ENCODE results near the gene SPATA1. TPM values are rescaled to one million over a fixed set of nuclear protein-coding genes. Genes with fewer than 3 reads are reported as not detected.
"Not testable (repeated sequence)": the region's sequence is repeated elsewhere in the genome, so short reads cannot be mapped to it uniquely, and the experiment has no call there.

SPATA1 gene
- total RNA-seq, 1 experiment from 2014 or later, result 0.97 TPM

DNA sequence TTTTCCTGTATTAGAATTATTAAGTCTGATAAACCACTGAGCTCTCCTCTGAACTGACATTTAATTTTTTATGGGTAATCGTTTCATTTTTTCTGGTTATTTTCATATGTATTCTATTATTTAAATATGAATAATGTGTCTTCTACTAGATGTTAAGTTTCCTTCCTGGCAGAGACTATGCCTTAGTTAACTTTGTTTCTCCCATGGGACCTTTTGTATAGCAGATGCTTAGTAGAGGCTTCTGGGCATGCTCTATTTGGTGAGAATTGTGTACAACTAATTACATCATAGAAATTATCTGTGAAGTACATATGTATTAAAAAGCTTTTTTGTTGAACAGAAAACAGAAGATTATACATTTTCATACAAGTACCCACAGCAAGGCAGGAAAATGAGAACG is 44.6 kb downstream of the SPATA1 start:
- Histone ChIP-seq H3K4me1 (no peaks in the 10 kb centered on the region), H3K36me3 (no peaks in the 10 kb centered on the region), H3K4me3 (no peak overlapping the region), H3K27ac (no peak overlapping the region), H3K27me3 (no peaks in the 10 kb centered on the region), H3K9me3 (replicated peaks) (no peaks in the 10 kb centered on the region)
- DNase-seq, result no peak

- Histone ChIP-seq H3K27ac (no peak overlapping the region), H3K36me3 (no peaks in the 10 kb centered on the region), H3K4me3 (no peak overlapping the region), H3K27me3 (no peaks in the 10 kb centered on the region), H3K9me3 (replicated peaks) (no peaks in the 10 kb centered on the region), H3K4me1 (peaks cover 3% of the 10 kb centered on the region; the same call in 1 of the 2 replicates)
- no peak for DNase-seq
These were observed 63.0 kb downstream of the SPATA1 start for GRCh38 chr1:84569216-84569615.

DNA sequence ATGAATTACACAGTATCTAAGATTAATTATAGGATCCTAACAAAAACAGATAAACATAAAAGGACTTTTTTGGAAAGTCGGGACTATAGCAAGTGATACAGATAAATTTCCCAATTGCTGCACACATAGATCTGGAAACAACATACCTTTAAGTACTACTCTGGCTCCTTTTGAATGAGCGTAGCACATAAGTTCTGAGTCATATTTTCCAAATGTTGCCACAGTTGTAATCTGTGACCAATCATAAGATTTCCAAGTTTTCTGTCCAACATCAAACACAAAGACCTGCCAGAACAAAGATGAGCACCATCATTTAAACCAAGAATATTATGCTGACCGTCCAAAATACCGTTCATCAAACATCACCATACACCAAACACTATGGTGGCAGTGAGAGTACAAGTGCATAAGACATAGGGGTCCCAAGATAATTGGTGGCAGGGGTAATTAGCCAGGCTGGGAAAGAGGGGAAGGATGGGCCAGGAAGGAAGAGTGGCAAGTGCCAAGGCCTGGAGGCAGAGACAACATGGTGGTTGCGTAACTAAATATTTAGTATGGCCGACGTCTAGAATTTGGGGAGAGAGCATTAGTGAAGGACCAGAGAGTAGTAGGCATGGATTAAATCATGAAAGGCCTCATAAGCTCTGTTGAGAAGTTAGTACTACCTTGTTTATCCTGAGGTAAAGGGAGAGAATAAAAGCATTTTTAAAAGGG is 64.4 kb downstream of the SPATA1 start:
- DNase-seq, result no peak

GRCh38 chr1:84571150-84571535 is 65.0 kb downstream of the SPATA1 start:
- DNase-seq, result no peak
- Histone ChIP-seq H3K36me3 (no peaks in the 10 kb centered on the region), H3K27me3 (no peaks in the 10 kb centered on the region), H3K4me1 (peaks cover 3% of the 10 kb centered on the region; the same call in 1 of the 2 replicates), H3K4me3 (no peak overlapping the region), H3K9me3 (replicated peaks) (no peaks in the 10 kb centered on the region), H3K27ac (no peak overlapping the region)

More for the DNA sequence above, 64.4 kb downstream of the SPATA1 start:
- H3K4me1 ChIP-seq, result peaks cover 3% of the 10 kb centered on the region; the same call in 1 of the 2 replicates
- no peak overlapping the region for H3K4me3 ChIP-seq
- H3K27ac ChIP-seq, result no peak overlapping the region
- H3K9me3 ChIP-seq (replicated peaks), result no peaks in the 10 kb centered on the region
- no peaks in the 10 kb centered on the region for H3K36me3 ChIP-seq
- H3K27me3 ChIP-seq, result no peaks in the 10 kb centered on the region

- Histone ChIP-seq H3K9me3 (replicated peaks) (no peaks in the 10 kb centered on the region), H3K27ac (peak overlapping the region; percentile 81), H3K4me1 (peaks cover 3% of the 10 kb centered on the region; the same call in 1 of the 2 replicates), H3K4me3 (peak overlapping the region; percentile 77), H3K27me3 (no peaks in the 10 kb centered on the region), H3K36me3 (no peaks in the 10 kb centered on the region)
- DNase-seq, result no peak
These were observed 67.3 kb downstream of the SPATA1 start for GRCh38 chr1:84573481-84573966.

- H3K4me3 ChIP-seq, result peak within 1 kb of the TSS; percentile 77
- H3K4me1 ChIP-seq, result peaks cover 3% of the 10 kb centered on the region; the same call in 1 of the 2 replicates
- no peaks in the 10 kb centered on the region for H3K36me3 ChIP-seq
- DNase-seq, result peak; percentile 84 to 88
- H3K27me3 ChIP-seq, result no peaks in the 10 kb centered on the region
- H3K27ac ChIP-seq, result peak within 1 kb of the TSS; percentile 81
- H3K9me3 ChIP-seq (replicated peaks), result no peaks in the 10 kb centered on the region
These were observed 68.0 kb downstream of the SPATA1 start, which contains the start of gene CTBS for GRCh38 chr1:84573967-84574842. TSS of gene CTBS (minus strand) at chr1:84574440. CDS start at chr1:84574415, 25 bp downstream.

GRCh38 chr1:84574936-84575335 is 68.8 kb downstream of the SPATA1 start:
- Histone ChIP-seq H3K4me3 (peak overlapping the region; percentile 77), H3K27me3 (no peaks in the 10 kb centered on the region), H3K4me1 (peaks cover 3% of the 10 kb centered on the region; the same call in 1 of the 2 replicates), H3K36me3 (no peaks in the 10 kb centered on the region), H3K27ac (no peak overlapping the region), H3K9me3 (replicated peaks) (no peaks in the 10 kb centered on the region)
- DNase-seq, result peak in 1 of 2 experiments; percentile 22

DNA sequence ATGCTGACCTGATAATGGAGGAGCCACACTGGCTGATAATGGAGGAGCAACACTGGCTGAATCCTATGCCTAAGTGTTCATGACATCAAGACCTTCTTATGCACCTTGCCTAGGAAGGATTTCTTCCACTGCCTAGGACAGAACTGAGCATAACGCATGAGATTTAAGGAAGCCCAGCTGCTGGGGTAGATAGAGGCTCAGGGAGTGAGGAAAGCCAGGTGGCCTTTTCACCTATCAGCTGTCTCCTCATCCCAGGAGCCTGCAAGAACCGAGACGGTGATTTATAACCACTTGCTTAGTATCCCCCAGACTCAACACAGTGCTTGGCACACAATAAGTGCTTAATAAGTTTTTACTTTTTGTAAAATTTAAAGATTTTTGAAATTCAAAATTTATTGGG is 75.5 kb downstream of the SPATA1 start:
- H3K9me3 ChIP-seq (replicated peaks), result no peaks in the 10 kb centered on the region
- H3K27me3 ChIP-seq, result no peaks in the 10 kb centered on the region
- 0 out of 2 replicates have a peak, but pooled peaks cover 2% of the 10 kb centered on the region for H3K4me1 ChIP-seq
- H3K4me3 ChIP-seq, result no peak overlapping the region
- H3K36me3 ChIP-seq, result no peaks in the 10 kb centered on the region
- no peak overlapping the region for H3K27ac ChIP-seq
- no peak for DNase-seq

- no peaks in the 10 kb centered on the region for H3K9me3 ChIP-seq (replicated peaks)
- H3K4me1 ChIP-seq, result 0 out of 2 replicates have a peak, but pooled peaks cover 2% of the 10 kb centered on the region
- peak overlapping the region; percentile 34 for H3K4me3 ChIP-seq
- H3K27ac ChIP-seq, result peak overlapping the region; percentile 30; the same call in 1 of the 2 replicates
- H3K27me3 ChIP-seq, result no peaks in the 10 kb centered on the region
- no peaks in the 10 kb centered on the region for H3K36me3 ChIP-seq
- DNase-seq, result peak; percentile 64 to 78
These were observed 76.8 kb downstream of the SPATA1 start for GRCh38 chr1:84582802-84583587.

- Histone ChIP-seq H3K4me1 (0 out of 2 replicates have a peak, but pooled peaks cover 2% of the 10 kb centered on the region), H3K27me3 (no peaks in the 10 kb centered on the region), H3K27ac (peak overlapping the region; percentile 30; the same call in 1 of the 2 replicates), H3K4me3 (peak overlapping the region; percentile 34), H3K9me3 (replicated peaks) (no peaks in the 10 kb centered on the region), H3K36me3 (no peaks in the 10 kb centered on the region)
- DNase-seq, result no peak
These were observed 77.5 kb downstream of the SPATA1 start for GRCh38 chr1:84583648-84584047.

- no peak for DNase-seq
- H3K4me3 ChIP-seq, result no peak overlapping the region
- no peak overlapping the region for H3K27ac ChIP-seq
- H3K27me3 ChIP-seq, result no peaks in the 10 kb centered on the region
- H3K4me1 ChIP-seq, result 0 out of 2 replicates have a peak, but pooled peaks cover 2% of the 10 kb centered on the region
- no peaks in the 10 kb centered on the region for H3K36me3 ChIP-seq
- no peaks in the 10 kb centered on the region for H3K9me3 ChIP-seq (replicated peaks)
These were observed 77.9 kb downstream of the SPATA1 start for GRCh38 chr1:84584126-84584525.

GRCh38 chr1:84585803-84586202 is 79.6 kb downstream of the SPATA1 start:
- Histone ChIP-seq H3K27me3 (no peaks in the 10 kb centered on the region), H3K9me3 (replicated peaks) (no peaks in the 10 kb centered on the region), H3K4me1 (0 out of 2 replicates have a peak, but pooled peaks cover 2% of the 10 kb centered on the region), H3K27ac (no peak overlapping the region), H3K4me3 (no peak overlapping the region), H3K36me3 (no peaks in the 10 kb centered on the region)
- no peak for DNase-seq

DNA sequence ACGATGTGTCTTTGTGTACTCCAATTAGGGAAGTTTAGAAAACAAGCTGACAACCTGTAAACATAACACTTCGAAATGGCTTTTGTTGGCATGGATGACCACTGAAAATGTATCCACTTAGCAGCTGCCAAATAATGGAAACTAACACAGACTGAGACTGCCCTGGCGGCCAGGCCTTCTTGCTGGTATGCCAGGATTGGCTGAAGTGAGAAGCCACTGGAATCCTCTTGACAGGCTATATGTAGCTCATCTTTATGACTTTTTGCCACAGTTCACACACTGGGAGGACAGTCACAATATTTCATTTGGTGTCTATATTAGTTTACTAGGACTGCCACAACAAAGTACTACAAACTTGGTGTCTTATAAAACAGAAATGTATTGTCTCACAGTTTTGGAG is 80.9 kb downstream of the SPATA1 start:
- H3K27ac ChIP-seq, result no peak overlapping the region
- 0 out of 2 replicates have a peak, but pooled peaks cover 2% of the 10 kb centered on the region for H3K4me1 ChIP-seq
- no peaks in the 10 kb centered on the region for H3K27me3 ChIP-seq
- H3K4me3 ChIP-seq, result no peak overlapping the region
- no peak for DNase-seq
- no peaks in the 10 kb centered on the region for H3K9me3 ChIP-seq (replicated peaks)
- H3K36me3 ChIP-seq, result no peaks in the 10 kb centered on the region

GRCh38 chr1:84594959-84595358 is 88.8 kb downstream of the SPATA1 start:
- not testable (repeated sequence) for H3K36me3 ChIP-seq; H3K4me1 ChIP-seq; H3K9me3 ChIP-seq (replicated peaks); DNase-seq; H3K27ac ChIP-seq; H3K27me3 ChIP-seq; H3K4me3 ChIP-seq

All from SJCRH30 (cell line).